Caco-2 (cell line): ENCODE results near the gene ARHGAP21. TPM values are rescaled to one million over a fixed set of nuclear protein-coding genes. Genes with fewer than 3 reads are reported as not detected.
A peak's percentile ranks its signal among the peaks of the same experiment; 100 is the strongest.
"Not testable (repeated sequence)": the region's sequence is repeated elsewhere in the genome, so short reads cannot be mapped to it uniquely, and the experiment has no call there.

Experiments
- BruUV-seq: library from RNA; stranded (reverse); fragments of 400-500 nt; replicated peaks from 2 replicates; lab custom pipeline; 2021; lab: Mats Ljungman, UMichigan
- CTCF ChIA-PET: fragments of 300-600 bp; sonication (Branson Sonifier 250); formaldehyde crosslinking; loops from one replicate; lab custom pipeline; 2022; ENCODE audit warnings: antibody characterized with exemption; lab: Charles Lee
- POLR2A ChIA-PET: fragments of 300-600 bp; sonication (Branson Sonifier 250); formaldehyde crosslinking; loops from one replicate; lab custom pipeline; 2022; ENCODE audit warnings: antibody characterized with exemption; lab: Charles Lee
- DNase-seq, 2 experiments: peaks; one replicate each; pipeline versions ENCODE4 v3.0.0 to v3.0.0-alpha.2; 2020 to 2022
- H3K27me3 ChIP-seq: replicated peaks from 2 replicates; pipeline ENCODE4 v1.6.0; 2011; ENCODE audit warnings: low read length; ENCODE audit not compliant: control insufficient read depth, insufficient read depth
- H3K36me3 ChIP-seq: 2 replicates; pipeline ENCODE4 v1.5.1; 2011; ENCODE audit warnings: low read length; ENCODE audit not compliant: control insufficient read depth, insufficient read depth
- H3K4me1 ChIP-seq: fragments of 250-450 bp; sonication (Bioruptor Pico); 2 replicates; pipeline ENCODE4 v1.5.1; 2020; ENCODE audit warnings: mild to moderate bottlenecking
- H3K4me3 ChIP-seq: 2 replicates; pipeline ENCODE4 v1.5.1; 2011; ENCODE audit warnings: low read depth, mild to moderate bottlenecking, control low read depth, low read length
- H3K9me3 ChIP-seq: fragments of 250-450 bp; sonication (Bioruptor Pico); 2 replicates; pipeline ENCODE4 v1.5.1; 2020; ENCODE audit warnings: mild to moderate bottlenecking, moderate library complexity
- H3K27ac Mint-ChIP-seq: one replicate; pipeline ENCODE4 v1.8.0; 2022; ENCODE audit warnings: mixed read lengths; ENCODE audit not compliant: unreplicated experiment
- H3K27me3 Mint-ChIP-seq: one replicate; pipeline ENCODE4 v1.8.0; 2022; ENCODE audit warnings: mixed read lengths; ENCODE audit not compliant: insufficient read depth, unreplicated experiment
- H3K36me3 Mint-ChIP-seq: one replicate; pipeline ENCODE4 v1.8.0; 2022; ENCODE audit warnings: mild to moderate bottlenecking, mixed read lengths; ENCODE audit not compliant: insufficient read depth, unreplicated experiment
- H3K4me1 Mint-ChIP-seq: one replicate; pipeline ENCODE4 v1.8.0; 2022; ENCODE audit warnings: low read depth, mixed read lengths; ENCODE audit not compliant: unreplicated experiment
- H3K4me3 Mint-ChIP-seq: one replicate; pipeline ENCODE4 v1.8.0; 2022; ENCODE audit warnings: mild to moderate bottlenecking, moderate library complexity, mixed read lengths; ENCODE audit not compliant: unreplicated experiment
- H3K9me3 Mint-ChIP-seq: one replicate; pipeline ENCODE4 v1.8.0; 2022; ENCODE audit warnings: mixed read lengths; ENCODE audit not compliant: unreplicated experiment
- intact Hi-C: fragments of 100-400 bp; cut with micrococcal nuclease; formaldehyde crosslinking; loops from one replicate; pipeline ENCODE4 v1.10.0; 2022; ENCODE audit not compliant: unreplicated experiment
- total RNA-seq: library from RNA; stranded (reverse); gene quantifications from 2 replicates; pipeline ENCODE4 v1.2.3, GENCODE V29; 2022
- TF ChIP-seq, protein P1 (sequence below), 2 experiments: fragments of 200-600 bp in 1 of 2; IDR thresholded peaks; 1 replicate in 1 of 2; 2 replicates in 1 of 2; pipeline versions ENCODE4 v1.5.1 to v1.8.0; 2011 to 2022; ENCODE audit warnings: antibody characterized with exemption in 1 of 2, control low read depth in 1 of 2, inconsistent platforms in 1 of 2, low read depth in 1 of 2, low read length in 1 of 2, mild to moderate bottlenecking in 1 of 2, moderate library complexity in 1 of 2; ENCODE audit not compliant: insufficient read depth in 1 of 2, severe bottlenecking in 1 of 2, unreplicated experiment in 1 of 2

ARHGAP21 gene
- total RNA-seq, 1 experiment from 2014 or later, result 99.1 TPM

DNA sequence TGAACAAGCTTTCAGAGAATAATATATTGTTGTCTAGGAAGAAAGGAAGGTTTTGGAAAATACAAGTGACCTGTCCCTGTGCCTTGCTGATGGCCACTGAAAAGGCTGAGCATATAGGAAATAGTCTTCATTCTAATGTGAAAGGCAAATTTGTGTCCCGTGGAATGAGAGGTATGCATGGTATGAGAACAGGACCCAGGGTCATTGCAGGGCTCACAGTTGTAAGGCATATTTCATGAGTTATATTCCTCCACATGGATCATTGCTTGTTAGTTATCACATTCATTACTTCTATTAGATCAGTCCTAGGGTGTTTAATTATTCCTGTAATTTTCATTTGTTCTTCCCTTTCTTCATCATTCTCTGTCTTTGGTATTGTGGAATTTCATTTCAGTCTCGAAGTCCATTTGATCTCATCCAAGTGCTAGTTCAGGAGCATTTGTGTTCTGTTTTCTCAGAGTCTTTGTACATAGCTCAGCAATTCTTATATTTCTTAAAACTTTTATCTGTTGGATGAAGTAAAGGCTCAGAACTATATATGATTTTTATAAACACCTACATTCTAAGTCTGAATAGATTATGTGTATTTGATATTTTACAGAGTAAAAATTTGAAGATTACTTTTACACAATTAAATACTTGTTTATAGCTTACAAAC is 39.4 kb upstream of the ARHGAP21 start:
- Mint-ChIP-seq H3K9me3 (peaks cover 21% of the 10 kb centered on the region), H3K27me3 (no peaks in the 10 kb centered on the region), H3K36me3 (no peaks in the 10 kb centered on the region), H3K4me3 (peak overlapping the region; percentile 15), H3K4me1 (peaks cover 18% of the 10 kb centered on the region), H3K27ac (peak overlapping the region; percentile 10)
- peak; percentile 56 to 65 for DNase-seq
- peaks cover 21% of the 10 kb centered on the region for H3K9me3 ChIP-seq
- ChIA-PET CTCF (interaction anchor here (1.0 kb wide), 1 partner anchor 165 kb away, joined by 5 read pairs; no protein-coding TSS in a partner anchor), POLR2A (interaction anchor here (1.1 kb wide), 1 partner anchor 39 kb away, joined by 6 read pairs; no protein-coding TSS in a partner anchor)
- peaks cover 27% of the 10 kb centered on the region for H3K4me1 ChIP-seq
- H3K4me3 ChIP-seq, result no peak overlapping the region
- BruUV-seq, result no TSS peak
- intact Hi-C loops, result loop anchor here (1.0 to 2.0 kb wide), 5 partner anchors 14 to 253 kb away; partner anchors contain the start of genes ENKUR and THNSL1
- no peaks in the 10 kb centered on the region for H3K27me3 ChIP-seq
- TF ChIP-seq, protein P1, sequence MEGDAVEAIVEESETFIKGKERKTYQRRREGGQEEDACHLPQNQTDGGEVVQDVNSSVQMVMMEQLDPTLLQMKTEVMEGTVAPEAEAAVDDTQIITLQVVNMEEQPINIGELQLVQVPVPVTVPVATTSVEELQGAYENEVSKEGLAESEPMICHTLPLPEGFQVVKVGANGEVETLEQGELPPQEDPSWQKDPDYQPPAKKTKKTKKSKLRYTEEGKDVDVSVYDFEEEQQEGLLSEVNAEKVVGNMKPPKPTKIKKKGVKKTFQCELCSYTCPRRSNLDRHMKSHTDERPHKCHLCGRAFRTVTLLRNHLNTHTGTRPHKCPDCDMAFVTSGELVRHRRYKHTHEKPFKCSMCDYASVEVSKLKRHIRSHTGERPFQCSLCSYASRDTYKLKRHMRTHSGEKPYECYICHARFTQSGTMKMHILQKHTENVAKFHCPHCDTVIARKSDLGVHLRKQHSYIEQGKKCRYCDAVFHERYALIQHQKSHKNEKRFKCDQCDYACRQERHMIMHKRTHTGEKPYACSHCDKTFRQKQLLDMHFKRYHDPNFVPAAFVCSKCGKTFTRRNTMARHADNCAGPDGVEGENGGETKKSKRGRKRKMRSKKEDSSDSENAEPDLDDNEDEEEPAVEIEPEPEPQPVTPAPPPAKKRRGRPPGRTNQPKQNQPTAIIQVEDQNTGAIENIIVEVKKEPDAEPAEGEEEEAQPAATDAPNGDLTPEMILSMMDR (IDR thresholded peaks at IDR 0.05; ENCODE audit: insufficient read depth in 1 of 2, low read depth in 1 of 2, low read length in 1 of 2, severe bottlenecking in 1 of 2, unreplicated experiment in 1 of 2), result no peak
- no peaks in the 10 kb centered on the region for H3K36me3 ChIP-seq

DNA sequence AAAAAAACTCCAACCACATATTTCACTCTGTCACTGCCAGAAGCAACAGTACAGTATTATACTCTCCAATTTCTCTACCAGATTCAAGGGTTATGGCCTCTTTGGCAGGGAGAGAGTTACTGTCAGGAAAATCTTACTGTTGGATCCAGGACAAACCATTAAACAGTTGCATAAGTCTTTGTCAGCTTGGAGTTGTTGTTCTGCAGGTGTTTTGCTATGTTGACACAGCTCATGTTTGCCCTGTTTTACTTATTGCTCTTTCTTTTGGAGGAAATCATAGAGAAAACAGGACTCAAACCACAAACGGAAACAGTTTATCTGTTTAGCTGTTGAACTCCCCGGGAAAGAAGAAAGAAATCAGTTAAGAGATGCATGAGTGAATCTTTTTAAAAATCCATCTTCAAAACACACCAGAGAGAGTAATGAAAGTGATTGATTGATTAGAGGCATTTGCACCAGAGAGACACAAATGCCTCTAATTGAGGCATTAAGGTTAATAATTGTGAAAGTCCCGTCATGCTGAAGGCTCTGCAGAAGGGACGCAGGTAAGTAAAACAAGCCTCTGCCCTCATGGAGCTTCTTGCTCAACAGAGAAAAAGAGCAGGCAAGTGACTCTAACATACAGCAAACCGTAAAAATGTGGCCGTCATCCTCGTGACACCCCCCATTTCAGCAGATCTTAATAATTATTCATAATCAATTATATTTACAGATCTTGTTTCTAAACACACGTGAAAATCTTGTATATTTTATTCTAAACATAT is 38.7 kb upstream of the ARHGAP21 start:
- ChIA-PET CTCF (interaction anchor here (1.0 kb wide), 1 partner anchor 166 kb away, joined by 5 read pairs; no protein-coding TSS in a partner anchor), POLR2A (interaction anchor here (1.1 kb wide), 1 partner anchor 38 kb away, joined by 6 read pairs; no protein-coding TSS in a partner anchor)
- H3K4me3 ChIP-seq, result no peak overlapping the region
- H3K36me3 ChIP-seq, result no peaks in the 10 kb centered on the region
- H3K27me3 ChIP-seq, result no peaks in the 10 kb centered on the region
- H3K4me1 ChIP-seq, result peaks cover 27% of the 10 kb centered on the region
- peak overlapping the region; percentile 19 for H3K4me3 Mint-ChIP-seq
- DNase-seq, result no peak
- H3K36me3 Mint-ChIP-seq, result no peaks in the 10 kb centered on the region
- intact Hi-C loops, result loop anchor here (2.0 kb wide), 2 partner anchors 14 to 38 kb away; no protein-coding TSS in a partner anchor
- BruUV-seq, result no TSS peak
- H3K9me3 ChIP-seq, result peaks cover 21% of the 10 kb centered on the region
- TF ChIP-seq, protein P1 (IDR thresholded peaks at IDR 0.05; ENCODE audit: insufficient read depth in 1 of 2, low read depth in 1 of 2, low read length in 1 of 2, severe bottlenecking in 1 of 2, unreplicated experiment in 1 of 2), result no peak
- H3K27ac Mint-ChIP-seq, result peak overlapping the region; percentile 43
- peaks cover 18% of the 10 kb centered on the region for H3K4me1 Mint-ChIP-seq
- peaks cover 21% of the 10 kb centered on the region for H3K9me3 Mint-ChIP-seq
- no peaks in the 10 kb centered on the region for H3K27me3 Mint-ChIP-seq

DNA sequence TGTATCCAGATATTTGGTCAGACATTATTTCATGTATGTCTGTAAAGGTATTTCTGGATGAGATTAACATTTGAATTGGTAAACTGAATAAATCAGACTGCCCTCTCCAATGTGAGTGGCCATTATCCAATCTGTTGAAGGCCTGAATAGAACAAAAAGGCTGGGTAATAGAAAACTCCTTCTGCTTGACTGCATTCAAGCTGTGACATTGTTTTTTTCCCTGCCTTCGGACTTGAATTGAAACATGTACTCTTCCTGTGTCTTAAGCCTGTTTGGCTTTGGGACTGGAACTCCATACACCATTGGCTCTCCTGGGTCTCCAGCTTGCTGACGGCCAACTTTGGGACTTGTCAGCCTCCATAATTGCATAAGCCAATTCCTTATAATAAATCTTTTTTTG is 36.0 kb upstream of the ARHGAP21 start:
- intact Hi-C loops, result no loop called here

DNA sequence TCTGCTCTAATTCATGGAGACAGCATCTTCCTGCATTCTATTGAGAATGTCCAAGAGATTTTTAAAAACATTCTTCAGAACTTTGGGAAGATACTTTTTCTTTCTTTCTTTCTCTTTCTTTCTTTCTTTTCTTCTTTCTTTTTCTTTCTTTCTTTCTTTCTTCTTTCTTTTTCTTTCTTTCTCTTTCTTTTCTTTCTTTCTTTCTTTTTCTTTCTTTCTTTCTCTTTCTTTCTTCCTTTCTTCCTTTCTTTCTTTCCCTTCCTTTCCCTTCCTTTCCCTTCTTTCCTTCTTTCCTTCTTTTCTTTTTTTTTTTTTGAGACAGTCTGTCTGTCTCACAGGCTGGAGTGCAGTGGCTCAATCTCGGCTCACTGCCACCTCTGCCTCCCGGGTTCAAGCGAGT is 34.6 kb upstream of the ARHGAP21 start:
- DNase-seq, H3K27ac Mint-ChIP-seq, H3K27me3 ChIP-seq, H3K36me3 Mint-ChIP-seq, H3K4me3 Mint-ChIP-seq, H3K9me3 Mint-ChIP-seq, CTCF ChIA-PET, H3K36me3 ChIP-seq, H3K4me3 ChIP-seq, H3K9me3 ChIP-seq, BruUV-seq, POLR2A ChIA-PET, H3K27me3 Mint-ChIP-seq, intact Hi-C loops: not testable (repeated sequence)
- peaks cover 12% of the 10 kb centered on the region for H3K4me1 Mint-ChIP-seq
- peaks cover 19% of the 10 kb centered on the region for H3K4me1 ChIP-seq

More for the DNA sequence above, 36.0 kb upstream of the ARHGAP21 start:
- H3K27me3 ChIP-seq, result no peaks in the 10 kb centered on the region
- POLR2A ChIA-PET, result no interaction called here
- H3K4me1 Mint-ChIP-seq, result peaks cover 18% of the 10 kb centered on the region
- H3K36me3 Mint-ChIP-seq, result no peaks in the 10 kb centered on the region
- no peak overlapping the region for H3K27ac Mint-ChIP-seq
- no peak overlapping the region for H3K4me3 Mint-ChIP-seq
- CTCF ChIA-PET, result no interaction called here
- TF ChIP-seq, protein P1 (IDR thresholded peaks at IDR 0.05; ENCODE audit: insufficient read depth in 1 of 2, low read depth in 1 of 2, low read length in 1 of 2, severe bottlenecking in 1 of 2, unreplicated experiment in 1 of 2), result no peak
- no peak overlapping the region for H3K4me3 ChIP-seq
- peaks cover 9% of the 10 kb centered on the region for H3K9me3 ChIP-seq
- no TSS peak for BruUV-seq
- H3K27me3 Mint-ChIP-seq, result no peaks in the 10 kb centered on the region
- H3K9me3 Mint-ChIP-seq, result no peaks in the 10 kb centered on the region
- no peak for DNase-seq
- peaks cover 27% of the 10 kb centered on the region for H3K4me1 ChIP-seq
- no peaks in the 10 kb centered on the region for H3K36me3 ChIP-seq
